H1 (cell line): ENCODE measurements around the gene RERE. TPM values are rescaled to one million over a fixed set of nuclear protein-coding genes. Genes with fewer than 3 reads are reported as not detected.

Experiments used
- POLR2AphosphoS5 ChIP-seq: IDR thresholded peaks from 2 replicates; pipeline ENCODE4 v1.6.1; 2011; ENCODE audit warnings: low read depth, low read length
- polyA plus RNA-seq, 7 experiments: library from polyadenylated mRNA; depleted of rRNA in 3 of 7; stranded (reverse) in 5 of 7; unstranded in 2 of 7; fragments of >200 nt in 5 of 7; fragments of 200-250 nt in 2 of 7; gene quantifications; 1 replicate in 5 of 7; 2 replicates in 1 of 7; 4 replicates in 1 of 7; pipeline versions ENCODE4 v1.2.1 to v1.2.3, GENCODE V29; 2011 to 2013; ENCODE audit warnings: missing spikeins in 2 of 7, mixed read lengths in 2 of 7
- total RNA-seq: library from RNA; stranded (reverse); fragmentation: NEBNext Ultra II Directional; extraction: Animal tissue kit (Norgen Biotek cat#: 25700); gene quantifications from 2 replicates; pipeline ENCODE4 v1.2.1, GENCODE V29; 2021

The RERE gene
- total and polyA plus RNA-seq, 2 of the 8 experiments (the other 6 are each of a cell fraction or from before 2014, with no cell fraction given) = 15.3 to 142 TPM

- no peak for TF ChIP-seq POLR2AphosphoS5
Measured at GRCh38 chr1:8591569-8591968, 225.9 kb downstream of the RERE start (continued).
